GM15510 (cell line): ENCODE data around the gene ACAT1.

Experiments used
- POLR2A ChIP-seq: IDR thresholded peaks from 3 replicates; pipeline ENCODE4 v1.6.1; 2011; ENCODE audit warnings: borderline replicate concordance; ENCODE audit not compliant: insufficient read length; ENCODE audit errors: extremely low read depth

Gene ACAT1

GRCh38 chr11:108131993-108132392 is 10.6 kb downstream of the ACAT1 start:
- TF ChIP-seq POLR2A, result no peak

GRCh38 chr11:108135845-108136544 is 14.6 kb downstream of the ACAT1 start:
- TF ChIP-seq POLR2A, result no peak

- no peak for TF ChIP-seq POLR2A
Measured at GRCh38 chr11:108137212-108137611, 15.8 kb downstream of the ACAT1 start.

GRCh38 chr11:108142304-108142703 is 20.9 kb downstream of the ACAT1 start:
- TF ChIP-seq POLR2A, result no peak

- TF ChIP-seq POLR2A, result no peak
Measured at GRCh38 chr11:108144615-108145014, 23.2 kb downstream of the ACAT1 start.

GRCh38 chr11:108147150-108147549 is 25.8 kb downstream of the ACAT1 start:
- TF ChIP-seq POLR2A, result no peak

- TF ChIP-seq POLR2A, result no peak
Measured at GRCh38 chr11:108148556-108148955, 27.2 kb downstream of the ACAT1 start.

- no peak for TF ChIP-seq POLR2A
Measured at GRCh38 chr11:108154591-108154990, 33.2 kb downstream of the ACAT1 start.

- no peak for TF ChIP-seq POLR2A
Measured at GRCh38 chr11:108160970-108161566, 39.7 kb downstream of the ACAT1 start.

GRCh38 chr11:108167624-108168023 is 46.3 kb downstream of the ACAT1 start:
- TF ChIP-seq POLR2A, result no peak

- TF ChIP-seq POLR2A, result no peak
Measured at GRCh38 chr11:108170184-108170583, 48.8 kb downstream of the ACAT1 start.

GRCh38 chr11:108177570-108177969 is 56.2 kb downstream of the ACAT1 start:
- TF ChIP-seq POLR2A, result no peak

GRCh38 chr11:108193725-108194124 is 72.4 kb downstream of the ACAT1 start:
- TF ChIP-seq POLR2A, result no peak

GRCh38 chr11:108196901-108197300 is 75.5 kb downstream of the ACAT1 start:
- no peak for TF ChIP-seq POLR2A
